Karpas-422 (cell line): ENCODE results near the gene HELZ2. TPM values are rescaled to one million over a fixed set of nuclear protein-coding genes. Genes with fewer than 3 reads are reported as not detected.
A peak's percentile ranks its signal among the peaks of the same experiment; 100 is the strongest.

Source experiments
- DNase-seq: peaks from one replicate; pipeline ENCODE4 v3.0.0-alpha.2; 2015
- H2AFZ ChIP-seq: fragments of 200-600 bp; sonication (generic); 2 replicates; pipeline ENCODE4 v1.6.1; 2014; ENCODE audit warnings: antibody characterized with exemption, low read length, mixed read lengths
- H3K27ac ChIP-seq: fragments of 200-600 bp; sonication (generic); 2 replicates; pipeline ENCODE4 v1.5.1; 2014; ENCODE audit warnings: mild to moderate bottlenecking, low read length, moderate library complexity
- H3K27me3 ChIP-seq: fragments of 200-600 bp; sonication (generic); 2 replicates; pipeline ENCODE4 v1.6.1; 2014; ENCODE audit warnings: low read length, mixed read lengths
- H3K36me3 ChIP-seq: fragments of 200-600 bp; sonication (generic); 2 replicates; pipeline ENCODE4 v1.6.1; 2014; ENCODE audit warnings: low read length, mixed read lengths; ENCODE audit not compliant: insufficient read depth
- H3K4me1 ChIP-seq: fragments of 200-600 bp; sonication (generic); 2 replicates; pipeline ENCODE4 v1.6.1; 2014; ENCODE audit warnings: mild to moderate bottlenecking, low read length, mixed read lengths
- H3K4me2 ChIP-seq: fragments of 200-600 bp; sonication (generic); 2 replicates; pipeline ENCODE4 v1.6.1; 2014; ENCODE audit warnings: low read length, low read depth, mild to moderate bottlenecking; ENCODE audit not compliant: poor library complexity, severe bottlenecking
- H3K4me3 ChIP-seq: fragments of 200-600 bp; sonication (generic); 2 replicates; pipeline ENCODE4 v1.5.1; 2014; ENCODE audit warnings: mild to moderate bottlenecking, antibody characterized with exemption, low read length, mixed read lengths
- H3K79me2 ChIP-seq: fragments of 200-600 bp; sonication (generic); 2 replicates; pipeline ENCODE4 v1.6.1; 2014; ENCODE audit warnings: mild to moderate bottlenecking, low read length, mixed read lengths
- H3K9ac ChIP-seq: fragments of 200-600 bp; sonication (generic); 2 replicates; pipeline ENCODE4 v1.6.0; 2014; ENCODE audit warnings: low read length
- H3K9me2 ChIP-seq: fragments of 200-600 bp; sonication (generic), shearing (Covaris generic); replicated peaks from 2 replicates; pipeline ENCODE4 v1.6.0; 2014; ENCODE audit warnings: mild to moderate bottlenecking, low read length, moderate library complexity; ENCODE audit not compliant: insufficient read depth
- H3K9me3 ChIP-seq: fragments of 300-700, 200-600 bp; sonication (generic); 2 replicates; pipeline ENCODE4 v1.6.1; 2014; ENCODE audit warnings: low read length, mixed read lengths
- H4K20me1 ChIP-seq: fragments of 200-600 bp; sonication (generic); 2 replicates; pipeline ENCODE4 v1.6.1; 2014; ENCODE audit warnings: mild to moderate bottlenecking, antibody characterized with exemption, low read length, low read depth; ENCODE audit not compliant: insufficient read depth
- total RNA-seq: library from RNA; depleted of rRNA; stranded (reverse); fragments of >200 nt; shearing (Covaris generic); gene quantifications from 2 replicates; pipeline ENCODE4 v1.2.3, GENCODE V29; 2014; ENCODE audit warnings: low replicate concordance

The HELZ2 gene
- total RNA-seq, 1 experiment from 2014 or later = 15.8 TPM

GRCh38 chr20:63537525-63538203 is 36.4 kb downstream of the HELZ2 start:
- H3K27me3 ChIP-seq = no peaks in the 10 kb centered on the region
- no peaks in the 10 kb centered on the region for H3K9me3 ChIP-seq
- no peaks in the 10 kb centered on the region for H3K79me2 ChIP-seq
- DNase-seq = peak; percentile 98
- H3K4me2 ChIP-seq = peak overlapping the region; percentile 84
- H3K9ac ChIP-seq = peak overlapping the region; percentile 75
- peaks cover 27% of the 10 kb centered on the region for H3K4me1 ChIP-seq
- H2AFZ ChIP-seq = peak overlapping the region; percentile 57; the same call in 1 of the 2 replicates
- H3K9me2 ChIP-seq = no peaks in the 10 kb centered on the region
- peak overlapping the region; percentile 35; the same call in 1 of the 2 replicates for H3K27ac ChIP-seq
- peak overlapping the region; percentile 68 for H3K4me3 ChIP-seq
- H3K36me3 ChIP-seq = no peaks in the 10 kb centered on the region
- 0 out of 2 replicates have a peak, but pooled peaks cover 2% of the 10 kb centered on the region for H4K20me1 ChIP-seq

DNA sequence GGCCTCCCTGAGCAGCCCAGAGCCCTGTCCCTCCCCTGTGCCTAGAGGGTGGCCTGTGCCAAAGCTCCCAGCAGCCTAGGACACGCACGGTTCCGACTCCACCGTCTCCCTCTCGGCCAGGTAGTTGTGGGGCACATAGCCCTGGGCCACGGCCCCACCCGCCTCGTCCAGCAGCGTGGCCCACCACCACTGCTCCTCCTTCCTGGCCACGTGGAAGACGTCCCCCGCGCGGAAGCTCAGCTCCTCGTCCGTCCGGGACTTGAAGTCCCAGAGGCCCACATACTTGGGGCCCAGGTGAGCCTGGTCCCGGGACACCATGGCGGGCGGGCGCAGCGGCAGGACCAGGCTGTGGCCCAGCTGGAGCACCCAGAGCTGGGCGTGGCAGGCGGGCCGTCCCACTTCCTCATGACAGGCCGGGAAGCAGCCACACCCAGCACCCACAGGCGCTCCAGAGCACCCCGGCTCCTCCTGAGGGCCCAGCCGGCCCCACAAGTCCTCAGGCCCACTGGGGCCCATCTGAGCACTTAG is 37.0 kb downstream of the HELZ2 start, which contains the start of gene PTK6:
Gene PTK6 (minus strand): TSS at position 380 of the 528 bp plus-strand sequence. CDS start 62 bp downstream, at position 318.
- peak within 1 kb of the TSS; percentile 35; the same call in 1 of the 2 replicates for H3K27ac ChIP-seq
- H3K36me3 ChIP-seq = no peaks in the 10 kb centered on the region
- peaks cover 23% of the 10 kb centered on the region for H3K4me1 ChIP-seq
- no peaks in the 10 kb centered on the region for H3K27me3 ChIP-seq
- H3K4me3 ChIP-seq = peak within 1 kb of the TSS; percentile 68
- H4K20me1 ChIP-seq = 0 out of 2 replicates have a peak, but pooled peaks cover 2% of the 10 kb centered on the region
- DNase-seq = peak; percentile 83
- no peaks in the 10 kb centered on the region for H3K9me2 ChIP-seq
- no peaks in the 10 kb centered on the region for H3K9me3 ChIP-seq
- H3K9ac ChIP-seq = peak within 1 kb of the TSS; percentile 75
- no peaks in the 10 kb centered on the region for H3K79me2 ChIP-seq
- H3K4me2 ChIP-seq = peak within 1 kb of the TSS; percentile 84
- H2AFZ ChIP-seq = peak within 1 kb of the TSS; percentile 57; the same call in 1 of the 2 replicates

GRCh38 chr20:63536241-63536977 is 37.6 kb downstream of the HELZ2 start:
- no peaks in the 10 kb centered on the region for H3K9me2 ChIP-seq
- DNase-seq = no peak

GRCh38 chr20:63534831-63535651 is 39.0 kb downstream of the HELZ2 start:
- no peak overlapping the region for H3K27ac ChIP-seq
- no peak for DNase-seq
- H3K27me3 ChIP-seq = no peaks in the 10 kb centered on the region
- H3K9me2 ChIP-seq = no peaks in the 10 kb centered on the region
- H3K79me2 ChIP-seq = no peaks in the 10 kb centered on the region
- H3K9me3 ChIP-seq = no peaks in the 10 kb centered on the region
- no peaks in the 10 kb centered on the region for H4K20me1 ChIP-seq
- peaks cover 23% of the 10 kb centered on the region for H3K4me1 ChIP-seq
- H3K4me3 ChIP-seq = no peak overlapping the region
- no peak overlapping the region for H3K4me2 ChIP-seq
- H3K36me3 ChIP-seq = no peaks in the 10 kb centered on the region
- no peak overlapping the region for H3K9ac ChIP-seq
- H2AFZ ChIP-seq = no peak overlapping the region

More at GRCh38 chr20:63536241-63536977, 37.6 kb downstream of the HELZ2 start:
- Histone ChIP-seq H3K27me3 (no peaks in the 10 kb centered on the region), H3K79me2 (no peaks in the 10 kb centered on the region), H4K20me1 (no peaks in the 10 kb centered on the region), H3K9me3 (no peaks in the 10 kb centered on the region), H2AFZ (no peak overlapping the region), H3K9ac (no peak overlapping the region), H3K4me1 (peaks cover 23% of the 10 kb centered on the region), H3K4me3 (no peak overlapping the region), H3K27ac (no peak overlapping the region), H3K36me3 (no peaks in the 10 kb centered on the region), H3K4me2 (peak overlapping the region; percentile 84)

- Histone ChIP-seq H3K9me2 (no peaks in the 10 kb centered on the region), H3K36me3 (no peaks in the 10 kb centered on the region), H4K20me1 (no peaks in the 10 kb centered on the region), H3K4me3 (no peak overlapping the region), H3K4me2 (no peak overlapping the region), H3K9me3 (no peaks in the 10 kb centered on the region), H3K79me2 (no peaks in the 10 kb centered on the region), H3K27ac (no peak overlapping the region), H3K4me1 (peaks cover 23% of the 10 kb centered on the region), H3K9ac (no peak overlapping the region), H3K27me3 (no peaks in the 10 kb centered on the region), H2AFZ (no peak overlapping the region)
- DNase-seq = no peak
These were observed 39.6 kb downstream of the HELZ2 start for GRCh38 chr20:63534427-63534830.

GRCh38 chr20:63533871-63534393 is 40.1 kb downstream of the HELZ2 start:
- DNase-seq = no peak
- no peak overlapping the region for H3K4me2 ChIP-seq
- no peaks in the 10 kb centered on the region for H4K20me1 ChIP-seq
- H3K27ac ChIP-seq = no peak overlapping the region
- H3K4me3 ChIP-seq = no peak overlapping the region
- no peaks in the 10 kb centered on the region for H3K36me3 ChIP-seq
- no peak overlapping the region for H2AFZ ChIP-seq
- no peak overlapping the region for H3K9ac ChIP-seq
- no peaks in the 10 kb centered on the region for H3K9me3 ChIP-seq
- H3K79me2 ChIP-seq = no peaks in the 10 kb centered on the region
- no peaks in the 10 kb centered on the region for H3K9me2 ChIP-seq
- peaks cover 21% of the 10 kb centered on the region for H3K4me1 ChIP-seq
- no peaks in the 10 kb centered on the region for H3K27me3 ChIP-seq

DNA sequence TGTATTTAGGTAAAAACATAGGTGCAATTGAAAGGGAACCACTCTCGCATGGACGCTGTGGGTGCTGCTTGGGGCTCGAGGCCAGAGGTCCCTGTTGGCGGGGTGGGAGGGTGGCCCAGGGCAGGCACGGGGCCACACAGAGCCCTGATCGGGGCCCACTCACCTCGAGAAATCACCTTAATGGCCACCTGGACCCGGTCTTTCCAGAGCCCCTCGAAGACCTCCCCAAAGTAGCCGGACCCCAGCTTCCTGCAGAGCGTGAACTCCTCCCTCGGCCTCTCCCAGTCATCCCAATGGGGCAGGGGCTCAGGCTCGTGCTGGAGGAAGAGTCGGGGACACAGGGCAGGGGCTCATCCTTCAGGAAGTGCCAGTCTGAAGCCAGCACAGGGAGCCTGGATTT is 40.7 kb downstream of the HELZ2 start:
- no peak for DNase-seq
- H2AFZ ChIP-seq = no peak overlapping the region

More for the DNA sequence above, 40.7 kb downstream of the HELZ2 start:
- no peaks in the 10 kb centered on the region for H3K79me2 ChIP-seq
- no peaks in the 10 kb centered on the region for H3K27me3 ChIP-seq
- no peaks in the 10 kb centered on the region for H3K36me3 ChIP-seq
- H4K20me1 ChIP-seq = no peaks in the 10 kb centered on the region
- peaks cover 16% of the 10 kb centered on the region for H3K4me1 ChIP-seq
- H3K9ac ChIP-seq = no peak overlapping the region
- H3K27ac ChIP-seq = no peak overlapping the region
- H3K4me3 ChIP-seq = no peak overlapping the region
- no peaks in the 10 kb centered on the region for H3K9me2 ChIP-seq
- no peak overlapping the region for H3K4me2 ChIP-seq
- no peaks in the 10 kb centered on the region for H3K9me3 ChIP-seq
